Left renal cortex interstitium (tissue), 4 donors: Measurements from ENCODE around the gene NBEA. TPM values are rescaled to one million over a fixed set of nuclear protein-coding genes. Genes with fewer than 3 reads are reported as not detected.
A peak's percentile ranks its signal among the peaks of the same experiment; 100 is the strongest.
"Not testable (repeated sequence)": the region's sequence is repeated elsewhere in the genome, so short reads cannot be mapped to it uniquely, and the experiment has no call there.

Source experiments
- DNase-seq, 4 donors: peaks; one replicate each; pipeline ENCODE4 v3.0.0-alpha.2; 2013; ENCODE audit warnings: low read depth in 4 of 4, low spot score in 2 of 4, missing footprints in 1 of 4
- polyA plus RNA-seq, 4 donors: library from polyadenylated mRNA; unstranded; fragments of 120-200 nt; gene quantifications; one replicate each; pipeline ENCODE4 v1.2.1, GENCODE V29; 2013; ENCODE audit not compliant: insufficient read length in 4 of 4

Gene NBEA
- polyA plus RNA-seq, 4 donors, result 14.3 to 18.2 (median 16.9) TPM

DNA sequence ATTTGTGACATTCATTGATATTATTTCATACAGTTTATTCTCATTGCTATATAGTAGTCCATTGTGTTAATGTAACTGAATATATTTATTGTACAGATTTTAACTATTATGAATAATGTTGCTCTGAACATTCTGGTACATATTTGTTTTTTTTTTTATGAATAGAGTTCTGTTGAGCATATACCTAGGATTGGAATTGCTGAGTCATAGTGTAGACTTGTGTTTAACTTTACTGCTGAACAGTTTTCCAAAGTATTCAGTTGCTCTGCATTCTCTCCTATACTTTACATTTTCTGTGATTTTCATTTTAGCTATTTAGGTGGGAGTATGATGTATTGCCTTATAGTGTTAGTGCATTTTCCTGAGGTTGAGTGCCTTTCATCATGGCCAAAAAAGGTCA, 436.9 kb downstream of the NBEA start:
- DNase-seq, result no peak

DNA sequence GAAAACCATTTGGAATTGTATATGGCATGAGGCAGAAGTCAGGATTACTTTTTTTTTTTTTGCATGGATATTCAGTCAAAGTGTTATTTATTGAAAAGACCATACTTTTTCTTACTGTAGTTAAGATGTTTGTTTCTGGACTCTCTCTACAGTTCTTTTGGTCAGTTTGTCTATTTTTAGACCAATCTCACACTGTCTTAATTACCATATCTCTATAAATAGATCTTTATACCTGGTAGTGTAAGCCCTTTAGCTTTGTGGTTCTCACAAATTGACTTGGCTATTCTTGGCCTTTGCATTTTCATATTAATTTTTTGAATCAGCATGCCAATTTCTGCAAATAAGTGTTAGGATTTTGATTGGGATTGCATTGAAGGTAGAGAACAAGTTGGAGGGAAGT, 437.6 kb downstream of the NBEA start:
- no peak for DNase-seq

GRCh38 chr13:35387682-35388250, 445.7 kb downstream of the NBEA start:
- DNase-seq, result no peak

DNA sequence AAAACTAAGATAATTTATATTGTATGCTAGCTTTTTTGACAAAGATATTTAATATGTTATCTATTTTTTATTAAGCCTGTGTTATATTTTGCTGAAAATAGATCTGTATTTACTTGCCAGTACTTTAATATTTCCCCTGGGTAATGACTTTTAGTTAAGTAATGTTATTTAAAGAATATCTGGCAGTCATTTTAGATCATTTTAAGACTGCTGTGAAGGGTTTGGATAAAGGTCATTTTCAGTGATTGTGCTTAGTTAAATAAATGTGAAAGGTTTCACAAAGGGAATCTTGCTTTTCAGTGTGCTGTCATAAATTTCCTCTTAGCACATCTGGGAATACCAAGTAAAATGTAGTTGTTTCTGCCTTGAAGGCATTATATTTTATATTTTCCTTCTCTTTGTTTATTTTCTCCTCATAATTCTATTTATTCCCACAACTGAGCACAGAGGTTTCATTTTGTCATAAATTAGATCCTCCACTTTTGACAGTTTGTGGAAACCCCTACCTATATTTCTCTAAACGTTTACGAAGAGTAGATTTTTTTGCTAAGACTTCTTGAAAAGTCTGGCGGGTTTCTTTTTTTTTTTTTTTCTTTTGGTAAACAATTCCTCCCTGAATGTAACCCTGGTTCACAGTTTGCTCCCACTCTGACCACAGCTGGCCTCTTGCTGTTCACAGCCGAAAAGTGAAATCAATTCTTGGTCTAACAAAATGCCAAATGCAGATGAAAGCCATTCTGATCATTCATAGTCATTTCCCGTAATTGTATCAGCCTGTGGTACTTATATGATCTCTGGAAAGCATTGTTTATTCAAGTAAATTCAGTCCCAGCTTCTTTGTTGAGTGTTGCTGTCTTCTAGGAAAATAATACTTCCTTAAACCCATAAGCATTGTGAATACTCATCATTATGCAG, 446.6 kb downstream of the NBEA start:
- DNase-seq, result peak in 1 of 4 donors; percentile 11

GRCh38 chr13:35389535-35389934, 447.5 kb downstream of the NBEA start:
- DNase-seq, result no peak

GRCh38 chr13:35392768-35393167, 450.7 kb downstream of the NBEA start:
- no peak for DNase-seq

- no peak for DNase-seq
These were observed 451.8 kb downstream of the NBEA start for GRCh38 chr13:35393886-35394285.

- not testable (repeated sequence) for DNase-seq
These were observed 466.2 kb downstream of the NBEA start for GRCh38 chr13:35408285-35408684.

GRCh38 chr13:35411059-35411744, 469.1 kb downstream of the NBEA start:
- no peak for DNase-seq

DNA sequence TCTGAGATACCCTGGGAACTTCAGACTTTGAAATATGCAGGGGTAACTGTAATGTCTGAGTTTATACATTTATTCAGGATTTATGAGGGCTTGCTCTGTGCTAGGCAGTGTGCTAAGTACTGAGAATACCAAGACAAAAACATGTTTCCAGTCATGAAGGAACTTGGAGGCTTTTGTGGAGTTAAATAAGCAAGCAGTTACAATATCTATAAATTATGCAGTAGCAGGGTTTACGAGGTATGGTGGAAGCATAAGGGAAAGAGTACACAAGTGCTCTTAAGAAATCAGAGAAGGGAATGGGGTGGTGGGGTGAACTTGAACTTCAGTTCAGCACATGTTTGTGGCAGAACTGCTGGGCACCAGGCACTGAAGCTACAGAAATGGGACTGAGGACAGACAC, 506.4 kb downstream of the NBEA start:
- no peak for DNase-seq

- DNase-seq, result no peak
These were observed 507.8 kb downstream of the NBEA start for GRCh38 chr13:35449821-35450220.

DNA sequence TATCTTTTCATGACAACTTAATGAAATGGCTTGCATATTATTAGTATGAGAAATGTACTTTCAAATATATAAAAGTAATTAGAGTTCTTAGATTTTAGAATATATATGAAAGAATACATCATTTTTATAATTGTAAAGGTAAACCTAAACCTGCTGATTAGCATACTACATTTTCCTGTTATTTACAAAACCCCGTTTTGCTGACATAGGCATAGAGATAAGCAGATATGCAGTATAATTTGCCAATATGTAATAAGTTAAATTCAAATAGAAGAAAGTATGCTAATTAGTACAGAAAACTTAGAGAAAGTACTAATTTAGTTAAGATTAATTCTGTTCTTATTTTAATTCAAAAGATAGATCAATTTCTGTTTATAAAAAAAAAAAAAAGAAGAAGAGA, 513.0 kb downstream of the NBEA start:
- DNase-seq, result no peak

GRCh38 chr13:35457258-35457657, 515.2 kb downstream of the NBEA start:
- no peak for DNase-seq

- DNase-seq, result no peak
These were observed 518.0 kb downstream of the NBEA start for GRCh38 chr13:35460061-35460460.

DNA sequence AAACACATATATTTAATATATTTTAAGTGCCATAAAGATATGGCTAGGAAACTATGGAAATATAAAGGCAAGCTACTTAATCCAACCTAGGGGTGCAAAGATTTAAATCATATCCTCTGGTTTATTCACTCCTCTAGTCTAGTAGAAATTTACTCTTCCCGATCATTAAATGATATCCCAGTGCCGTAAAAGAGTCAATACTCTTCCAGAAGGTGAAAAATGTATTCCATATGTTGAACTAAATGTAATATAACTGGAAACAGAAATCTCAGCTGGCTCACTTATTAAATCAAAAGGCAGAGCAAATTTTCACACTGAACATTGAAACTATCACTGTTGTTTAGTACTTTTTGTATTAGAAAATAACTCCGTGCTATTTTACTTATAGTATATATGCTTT, 523.3 kb downstream of the NBEA start:
- no peak for DNase-seq

- no peak for DNase-seq
These were observed 526.1 kb downstream of the NBEA start for GRCh38 chr13:35468195-35468594.

- DNase-seq, result no peak
These were observed 527.9 kb downstream of the NBEA start for GRCh38 chr13:35469806-35470525.

- no peak for DNase-seq
These were observed 528.9 kb downstream of the NBEA start for GRCh38 chr13:35470671-35471661.

DNA sequence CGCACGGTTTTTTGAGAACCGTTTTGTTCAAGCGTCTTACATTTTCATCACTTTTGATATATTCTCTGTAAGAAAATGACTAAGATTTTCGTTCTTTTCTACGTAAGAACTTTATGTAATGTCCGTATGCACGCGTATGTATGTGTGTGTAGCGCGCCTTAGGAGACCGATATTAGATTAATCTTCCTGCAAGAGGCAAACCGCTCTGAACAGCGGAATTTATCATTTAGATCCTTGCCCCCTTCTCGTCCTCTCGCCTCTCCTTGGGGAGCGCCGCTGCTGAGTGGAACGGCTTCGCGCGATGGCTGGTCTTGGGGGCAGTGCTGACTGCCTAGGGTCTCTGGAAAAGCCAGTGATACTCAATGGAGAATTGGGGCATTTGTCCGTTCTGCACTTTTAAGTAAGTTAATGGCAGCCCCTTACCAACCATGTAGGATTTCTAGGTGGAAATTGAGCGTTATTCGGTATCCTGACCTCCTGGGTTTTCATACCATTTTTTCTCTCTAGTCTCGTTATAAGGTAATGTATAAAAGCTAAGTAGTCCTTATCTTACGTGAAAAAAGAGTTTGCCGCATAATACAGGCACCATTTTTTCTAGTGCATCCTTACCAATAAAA, 529.7 kb downstream of the NBEA start:
- no peak for DNase-seq
